ENCODE measurements around the gene SGCA.
A peak's percentile ranks its signal among the peaks of the same experiment; 100 is the strongest.

Gene SGCA

DNA sequence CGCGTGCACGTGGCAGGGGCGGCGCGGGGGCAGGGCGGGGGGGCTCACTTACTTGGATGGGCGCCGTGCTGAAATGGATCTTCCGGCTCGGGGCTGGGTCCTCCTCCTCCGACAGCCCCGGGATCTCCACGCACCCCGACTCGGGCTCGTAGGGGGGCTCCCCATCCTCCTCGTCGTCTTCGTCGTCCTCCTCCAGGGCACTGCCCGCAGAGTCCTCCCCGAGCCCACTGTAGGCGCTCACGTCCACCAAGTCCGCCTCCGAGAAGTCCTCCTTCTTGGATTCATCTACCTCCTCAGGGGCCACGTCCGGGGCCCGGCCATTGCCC, 16.8 kb upstream of the SGCA start:
- FAIRE-seq (no peak), DNase-seq (ENCODE audit: low spot score) (no peak)

GRCh38 chr17:50149417-50150353, 16.1 kb upstream of the SGCA start:
- peak; percentile 43 for DNase-seq (ENCODE audit: low spot score)
- no peak for FAIRE-seq

- FAIRE-seq (no peak), DNase-seq (ENCODE audit: low spot score) (no peak)
Observed at GRCh38 chr17:50150354-50151040, 15.3 kb upstream of the SGCA start, which contains the start of gene PPP1R9B. Gene PPP1R9B (minus strand): TSS chr17:50150677. CDS start chr17:50150513, 164 bp downstream.

DNA sequence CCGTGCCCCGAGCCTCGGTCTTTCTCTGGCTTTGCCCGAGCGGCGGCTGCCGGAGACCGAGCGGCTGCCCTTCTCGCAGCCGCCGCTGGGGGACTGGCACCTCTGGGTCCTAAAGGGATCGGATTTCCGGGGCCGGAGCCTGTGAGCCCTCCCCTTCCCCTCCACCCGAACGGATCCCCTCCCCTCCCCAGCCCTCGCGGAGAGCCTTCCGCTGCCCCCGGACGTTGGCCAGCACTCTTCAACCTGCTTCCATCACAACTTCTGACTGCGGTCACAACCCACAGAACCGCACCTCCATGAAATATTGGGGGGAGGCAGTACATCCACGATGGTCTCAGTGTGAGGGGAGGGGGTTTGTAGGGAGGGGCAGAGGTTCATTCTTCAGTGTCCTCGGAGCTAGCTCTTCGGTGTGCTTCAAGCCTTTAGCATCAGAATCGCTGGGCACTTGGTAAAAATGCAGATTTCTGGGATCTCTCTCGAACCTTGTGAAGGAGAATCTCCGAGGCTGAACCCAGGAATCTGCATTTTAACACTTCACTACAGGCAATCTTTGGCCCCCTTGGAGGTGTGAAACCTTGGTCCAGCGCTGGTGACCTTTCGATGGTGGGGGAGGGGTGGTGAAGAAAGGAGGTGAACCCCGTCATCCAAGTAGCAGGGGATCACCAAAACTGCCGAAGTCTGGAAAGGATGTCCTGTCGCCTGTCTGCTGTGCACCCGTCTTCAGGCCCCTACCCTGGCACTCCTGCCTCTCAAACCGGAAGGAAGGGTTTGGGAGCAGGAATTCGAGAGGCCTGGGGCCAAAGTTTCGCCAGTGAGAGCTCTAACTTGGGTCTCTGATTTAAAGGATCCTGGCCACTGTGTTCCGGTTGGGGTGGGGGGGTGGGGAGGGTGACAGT, 14.5 kb upstream of the SGCA start:
- FAIRE-seq (no peak), DNase-seq (ENCODE audit: low spot score) (peak; percentile 82)

DNA sequence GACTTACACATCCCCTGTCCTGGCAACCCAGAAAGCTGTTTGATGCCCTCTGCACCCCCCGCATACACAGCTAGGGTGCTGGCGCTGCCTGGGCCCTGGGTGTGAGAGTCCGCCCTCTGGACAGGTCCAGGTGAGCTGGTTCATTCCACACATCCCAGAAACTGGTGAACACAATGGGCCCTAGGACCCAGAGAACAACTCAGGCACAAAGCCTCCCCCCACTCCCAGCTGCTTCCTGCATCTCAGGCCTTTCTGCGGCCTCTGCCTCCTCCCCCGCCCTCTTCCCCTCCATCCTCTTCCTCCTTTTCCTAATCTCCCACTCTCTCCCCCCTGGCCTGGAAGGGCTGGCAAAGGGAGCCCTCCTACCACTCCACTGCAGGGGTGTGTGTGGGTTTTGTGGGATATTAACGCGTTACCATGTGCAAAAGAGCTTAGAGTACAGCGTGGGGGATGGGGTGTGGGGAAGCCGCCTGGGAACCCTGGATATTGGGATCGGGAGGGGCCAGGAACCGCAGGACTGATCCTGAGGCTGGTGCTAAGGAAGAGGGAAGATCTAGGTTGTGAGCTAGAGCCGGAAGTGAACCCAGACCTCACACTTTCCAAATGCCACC, 13.8 kb upstream of the SGCA start:
- FAIRE-seq (no peak), DNase-seq (ENCODE audit: low spot score) (peak; percentile 83)

DNA sequence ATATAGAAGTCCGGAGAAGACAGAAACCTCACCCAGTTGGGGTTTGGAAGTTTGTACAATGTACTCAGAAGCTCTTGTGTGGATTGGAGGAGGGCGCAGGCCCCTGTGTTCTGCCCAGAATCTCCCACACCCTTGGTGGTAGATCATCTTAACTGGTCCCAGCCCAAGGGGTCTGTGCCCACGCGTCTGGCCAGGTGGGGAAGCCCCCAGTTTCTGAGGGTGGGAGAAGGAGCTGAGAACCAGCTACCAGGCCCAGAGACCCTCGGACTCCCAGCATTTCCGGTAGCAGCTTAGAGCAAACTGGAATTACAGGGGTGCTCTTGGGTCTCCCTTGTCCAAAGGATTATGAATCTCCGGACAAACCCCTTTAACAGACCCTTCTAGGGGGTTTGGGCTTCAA, 13.1 kb upstream of the SGCA start:
- FAIRE-seq (no peak), DNase-seq (ENCODE audit: low spot score) (no peak)

DNA sequence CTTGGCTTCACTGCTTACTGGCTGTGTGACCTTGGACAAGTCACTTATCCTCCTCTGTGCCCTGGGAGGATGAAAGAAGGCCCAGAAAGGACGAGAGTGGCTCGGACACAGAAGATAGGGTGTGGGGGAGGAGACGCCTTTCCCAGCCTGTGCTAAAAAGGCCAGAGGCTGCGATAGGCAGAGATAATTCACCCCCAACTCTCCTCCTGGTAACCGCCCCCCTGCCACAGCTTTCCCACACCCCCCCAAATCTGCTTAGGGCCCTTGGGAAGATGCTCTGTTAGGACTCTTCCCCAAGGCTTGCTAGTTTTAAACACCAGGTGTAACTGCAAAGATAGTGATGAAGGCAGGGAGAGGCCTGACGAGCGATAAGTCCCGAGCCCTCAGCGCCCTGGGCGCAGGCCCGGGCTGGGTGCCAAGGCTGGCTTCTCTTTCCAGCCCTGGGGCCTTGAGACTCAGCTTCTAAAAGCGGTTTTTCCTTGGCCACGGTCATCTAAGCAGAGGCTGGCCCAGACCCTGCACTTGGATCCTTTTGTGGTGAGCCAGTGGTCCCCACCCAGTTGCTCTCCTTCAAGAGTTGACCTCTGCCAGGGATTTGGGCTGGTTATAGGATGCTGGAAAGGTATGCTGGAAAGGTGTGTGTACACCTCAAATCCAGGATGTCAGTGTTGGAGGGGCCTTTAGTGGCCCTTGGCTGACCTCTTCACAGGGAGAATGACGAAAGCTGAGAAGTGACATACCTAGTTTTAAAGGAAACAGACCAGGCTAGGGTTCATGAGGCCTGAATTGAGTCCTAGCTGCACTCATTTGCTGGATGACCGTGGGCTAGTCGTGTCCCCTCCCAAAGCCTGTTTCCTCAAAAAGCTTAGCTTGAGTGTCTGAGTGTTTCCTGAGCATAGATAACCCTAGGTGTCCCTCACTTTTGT, 11.9 kb upstream of the SGCA start:
- no peak for FAIRE-seq
- DNase-seq (ENCODE audit: low spot score) = no peak

GRCh38 chr17:50154604-50155003, 11.2 kb upstream of the SGCA start:
- no peak for FAIRE-seq
- no peak for DNase-seq (ENCODE audit: low spot score)

DNA sequence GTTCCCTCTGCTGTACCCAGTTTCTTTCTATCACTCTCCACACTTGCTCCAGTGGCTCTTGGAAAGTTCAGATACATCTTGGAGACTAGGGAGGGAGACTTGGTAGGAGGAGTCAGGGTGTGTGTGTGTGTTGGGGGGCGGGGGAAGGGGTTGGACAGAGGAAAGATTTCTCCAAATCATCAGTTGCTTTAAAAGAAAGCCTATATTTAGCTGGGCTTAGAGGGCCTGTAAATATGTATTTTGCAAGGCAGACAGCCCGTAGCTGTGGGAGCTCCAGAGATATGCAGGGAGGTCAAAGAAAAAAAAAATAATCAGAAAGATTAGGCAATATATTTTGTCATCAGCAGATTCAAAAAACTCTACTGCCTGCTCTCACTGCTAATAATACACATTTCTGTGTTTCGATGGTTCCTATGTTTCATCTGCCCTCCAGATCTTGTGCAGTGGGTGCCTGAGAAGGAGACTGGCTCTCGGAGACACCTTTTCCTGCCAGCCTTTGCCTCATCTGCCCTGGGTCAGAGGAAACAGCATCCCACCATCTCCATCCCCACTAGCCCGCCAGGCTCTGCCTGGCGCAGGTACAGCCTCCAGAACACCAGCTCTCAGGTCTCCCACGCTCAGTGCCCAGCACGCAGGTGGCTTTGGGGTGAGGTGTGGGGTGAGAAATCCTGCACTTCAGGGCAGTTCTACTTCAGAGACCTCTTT, 10.5 kb upstream of the SGCA start:
- DNase-seq (ENCODE audit: low spot score) (no peak), FAIRE-seq (no peak)

DNA sequence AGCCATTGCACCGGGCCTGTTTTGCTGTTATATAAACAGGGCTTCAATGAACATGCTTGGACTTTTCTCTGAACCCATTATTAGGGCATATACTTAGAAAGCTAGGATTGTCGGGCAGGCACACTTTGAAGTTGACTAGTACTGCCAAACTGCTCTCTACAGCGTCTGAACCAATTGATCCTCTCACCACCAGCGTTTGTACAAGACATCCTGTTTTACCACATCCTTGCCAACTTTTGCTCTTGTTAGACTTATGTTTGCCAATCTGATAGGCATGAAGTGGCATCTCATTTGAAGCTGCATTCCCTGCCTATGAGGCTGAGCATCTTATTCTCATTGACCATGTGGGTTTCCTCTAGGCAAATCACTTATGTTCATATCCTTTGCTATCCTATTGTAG, 7.9 kb upstream of the SGCA start:
- DNase-seq (ENCODE audit: low spot score) (no peak), FAIRE-seq (no peak)

DNA sequence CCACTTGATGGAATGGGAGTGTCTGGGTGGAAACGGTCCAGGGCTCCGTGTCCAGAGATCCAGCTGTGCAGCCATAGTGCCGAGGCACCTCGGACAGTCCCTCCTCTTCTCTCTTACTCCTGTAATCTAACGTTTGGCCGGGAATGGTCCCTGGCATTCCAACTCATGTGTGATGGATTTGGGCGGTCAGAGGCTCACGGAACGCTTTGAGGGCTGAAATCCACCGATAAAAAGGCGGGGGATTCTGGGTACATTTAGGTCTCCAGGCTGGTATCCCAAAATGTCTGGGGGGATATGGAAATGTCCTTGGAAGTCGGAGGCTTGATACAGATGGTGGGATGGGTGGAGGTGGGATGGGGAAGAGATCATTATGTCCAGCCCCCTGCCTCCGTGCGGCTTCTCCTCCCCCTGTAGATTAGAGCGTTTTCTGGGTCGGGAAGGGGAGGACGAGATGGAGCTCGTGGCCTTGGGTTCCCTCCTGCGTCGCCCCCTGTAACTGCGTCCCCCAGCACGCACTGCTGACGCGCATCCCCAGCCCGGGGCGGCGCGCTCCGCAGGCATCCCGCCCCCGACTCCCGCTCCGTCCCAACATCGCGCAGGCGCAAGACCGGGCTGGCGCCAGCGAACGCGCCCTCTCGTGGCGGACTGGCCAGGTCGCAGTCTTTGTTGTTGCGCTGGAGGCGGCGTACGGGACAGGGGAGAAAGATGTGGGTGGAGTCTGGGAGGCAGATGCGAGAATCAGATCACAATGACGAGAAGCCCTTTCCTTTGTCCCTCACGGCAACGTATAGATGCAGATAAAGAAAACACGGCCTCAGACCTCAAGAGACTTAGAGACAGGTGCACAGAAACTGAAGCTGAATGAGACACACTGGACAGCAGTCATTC, 4.5 kb upstream of the SGCA start:
- no peak for FAIRE-seq

GRCh38 chr17:50161911-50162288, 3.9 kb upstream of the SGCA start:
- DNase-seq (ENCODE audit: low spot score) (no peak), FAIRE-seq (no peak)

More for the DNA sequence above, 4.5 kb upstream of the SGCA start:
- peak; percentile 73 for DNase-seq (ENCODE audit: low spot score)

DNA sequence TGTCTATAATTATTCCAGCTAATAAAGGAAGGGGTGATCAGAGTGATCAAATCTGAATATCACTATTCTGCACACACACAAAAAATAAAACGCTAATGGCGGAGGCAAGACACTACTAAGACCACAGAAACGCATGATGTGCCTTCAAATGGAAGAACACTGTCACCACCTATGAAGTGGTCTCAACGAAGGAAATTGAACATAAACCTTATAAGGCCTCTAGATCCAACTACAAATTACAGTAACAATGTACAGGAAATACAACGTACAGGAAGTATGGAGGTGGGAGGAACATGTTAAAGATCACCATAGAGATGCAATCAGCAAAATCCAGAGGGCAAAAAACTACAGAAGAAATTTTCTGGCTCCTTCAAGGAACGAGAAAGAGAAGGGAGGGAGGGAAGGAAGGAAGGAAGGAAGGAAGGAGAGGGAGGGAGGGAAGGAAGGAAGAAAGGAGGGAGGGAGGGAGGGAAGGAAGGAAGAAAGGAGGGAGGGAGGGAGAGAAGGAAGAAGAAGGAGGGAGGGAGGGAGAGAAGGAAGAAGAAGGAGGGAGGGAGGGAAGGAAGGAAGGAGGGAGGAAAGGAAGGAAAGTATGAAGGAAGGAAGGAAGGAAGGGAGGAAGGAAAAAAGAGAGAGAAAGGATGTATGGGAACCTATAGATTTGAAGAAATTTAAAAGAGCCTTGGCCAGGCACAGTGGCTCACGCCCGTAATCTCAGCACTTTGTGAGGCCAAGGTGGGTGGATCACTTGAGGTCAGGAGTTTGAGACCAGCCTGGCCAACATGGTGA, 3.1 kb upstream of the SGCA start:
- FAIRE-seq (no peak), DNase-seq (ENCODE audit: low spot score) (no peak)

DNA sequence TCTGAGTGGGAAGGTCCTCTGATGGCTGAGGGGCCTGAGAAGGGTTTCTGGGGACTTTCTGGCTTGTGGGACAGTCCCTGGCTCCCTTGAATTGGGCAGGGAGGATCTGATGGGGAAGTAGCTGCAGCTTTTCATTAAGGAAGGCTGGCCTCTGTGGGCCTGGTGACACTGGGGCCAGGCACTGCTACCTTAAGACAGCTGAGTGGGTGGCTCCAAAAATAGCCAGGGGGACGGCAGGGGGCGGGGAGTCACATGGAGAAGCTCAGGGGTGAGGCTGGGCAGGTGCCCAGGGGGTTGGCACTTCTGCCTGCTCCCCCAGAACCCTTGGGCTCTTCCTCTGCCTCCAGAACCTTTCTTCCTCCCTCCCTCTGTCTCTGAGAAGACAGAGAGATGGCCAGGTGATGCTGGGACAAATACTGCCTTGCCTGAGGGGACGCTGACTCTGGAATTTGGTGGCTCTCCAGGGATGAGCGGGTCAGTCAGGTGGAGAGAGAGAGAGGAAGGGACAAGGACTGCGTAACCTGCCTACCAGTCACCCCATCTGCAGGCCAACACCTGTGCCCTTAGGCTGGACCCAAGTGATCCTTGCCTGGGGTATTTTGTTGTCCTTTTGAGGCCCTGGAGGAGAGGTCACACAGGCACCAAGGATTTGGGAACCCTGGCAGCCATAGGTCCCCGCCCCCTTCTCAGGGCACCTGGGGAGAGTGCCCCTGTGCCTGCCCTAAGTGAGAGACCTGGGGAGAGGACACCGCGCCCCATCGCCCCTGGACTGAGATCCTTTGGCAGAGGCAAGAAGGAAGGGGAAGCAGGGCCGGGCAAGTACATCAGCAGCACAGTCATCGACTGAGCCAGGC, 1.7 kb upstream of the SGCA start:
- DNase-seq (ENCODE audit: low spot score) (no peak), FAIRE-seq (no peak)

GRCh38 chr17:50164697-50164988, 1.2 kb upstream of the SGCA start:
- DNase-seq (ENCODE audit: low spot score) = no peak
- FAIRE-seq = no peak

DNA sequence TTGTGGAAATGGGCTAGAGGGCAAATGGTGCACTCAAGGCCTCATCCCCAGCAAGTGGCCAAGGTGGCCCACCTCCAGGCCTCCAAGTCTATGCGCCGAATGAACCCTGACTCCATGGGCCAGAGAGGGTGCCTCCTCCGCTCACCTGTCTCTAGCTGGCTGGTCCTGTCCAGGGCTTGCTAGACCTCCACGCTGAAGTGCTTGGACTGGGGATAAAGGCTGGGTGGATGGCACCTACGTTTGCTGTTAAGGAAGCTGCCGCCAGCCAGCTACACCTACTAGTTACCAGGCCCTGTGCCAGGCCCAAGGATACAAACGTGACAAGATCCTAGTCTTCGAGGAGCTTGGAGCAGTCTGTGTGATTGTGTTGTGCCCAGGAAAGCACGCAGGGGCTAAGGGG, 739 bp upstream of the SGCA start:
- FAIRE-seq (no peak), DNase-seq (ENCODE audit: low spot score) (no peak)

DNA sequence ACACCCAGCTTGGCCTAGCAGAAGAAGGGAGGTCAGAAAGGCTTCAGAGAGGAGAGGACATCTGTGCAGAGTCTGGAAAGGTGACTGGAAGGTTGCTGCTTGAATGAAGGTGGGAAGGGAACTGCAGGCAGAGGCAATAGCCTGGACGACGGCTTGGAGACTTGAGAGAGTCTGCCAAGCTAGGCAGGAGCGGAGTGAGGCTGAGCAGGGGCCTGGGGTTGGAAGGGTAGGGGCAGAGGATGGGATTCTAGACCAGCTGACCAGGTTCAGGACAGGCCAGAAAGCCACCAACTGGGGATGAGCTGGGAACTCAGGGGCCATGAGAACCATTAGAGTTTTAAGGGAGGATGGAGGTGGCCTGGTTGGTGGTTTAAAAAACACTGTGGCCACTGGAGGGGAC, 339 bp upstream of the SGCA start:
- no peak for FAIRE-seq
- no peak for DNase-seq (ENCODE audit: low spot score)

All from RCC 7860 (cell line).